Kidney epithelial cell (primary cell): ENCODE measurements around the gene LMAN2. TPM values are rescaled to one million over a fixed set of nuclear protein-coding genes. Genes with fewer than 3 reads are reported as not detected.

Source experiments
- DNase-seq: peaks from one replicate; pipeline ENCODE4 v3.0.0-alpha.2; 2010; ENCODE audit warnings: low read depth
- H3K27me3 ChIP-seq: 2 replicates; pipeline ENCODE4 v1.6.0; 2011; ENCODE audit warnings: low read length; ENCODE audit not compliant: control insufficient read depth, insufficient read depth
- H3K36me3 ChIP-seq: 2 replicates; pipeline ENCODE4 v1.5.1; 2011; ENCODE audit warnings: low read length; ENCODE audit not compliant: control insufficient read depth, insufficient read depth
- H3K4me3 ChIP-seq: 2 replicates; pipeline ENCODE4 v1.5.1; 2011; ENCODE audit warnings: low read depth, mild to moderate bottlenecking, control low read depth, low read length
- total RNA-seq: library from RNA; depleted of rRNA; stranded (reverse); fragments of >200 nt; gene quantifications from 2 replicates; pipeline ENCODE4 v1.2.3, GENCODE V29; 2015
- TF ChIP-seq, protein P1 (sequence below): IDR thresholded peaks from 2 replicates; pipeline ENCODE4 v1.5.1; 2011; ENCODE audit warnings: mild to moderate bottlenecking, moderate library complexity, low read length, control low read depth, inconsistent platforms; ENCODE audit not compliant: insufficient read depth, poor library complexity, severe bottlenecking

LMAN2 gene
- total RNA-seq, 1 donor from 2014 or later: 308 TPM

GRCh38 chr5:177388521-177389052, 37.1 kb upstream of the LMAN2 start:
- TF ChIP-seq, protein P1, sequence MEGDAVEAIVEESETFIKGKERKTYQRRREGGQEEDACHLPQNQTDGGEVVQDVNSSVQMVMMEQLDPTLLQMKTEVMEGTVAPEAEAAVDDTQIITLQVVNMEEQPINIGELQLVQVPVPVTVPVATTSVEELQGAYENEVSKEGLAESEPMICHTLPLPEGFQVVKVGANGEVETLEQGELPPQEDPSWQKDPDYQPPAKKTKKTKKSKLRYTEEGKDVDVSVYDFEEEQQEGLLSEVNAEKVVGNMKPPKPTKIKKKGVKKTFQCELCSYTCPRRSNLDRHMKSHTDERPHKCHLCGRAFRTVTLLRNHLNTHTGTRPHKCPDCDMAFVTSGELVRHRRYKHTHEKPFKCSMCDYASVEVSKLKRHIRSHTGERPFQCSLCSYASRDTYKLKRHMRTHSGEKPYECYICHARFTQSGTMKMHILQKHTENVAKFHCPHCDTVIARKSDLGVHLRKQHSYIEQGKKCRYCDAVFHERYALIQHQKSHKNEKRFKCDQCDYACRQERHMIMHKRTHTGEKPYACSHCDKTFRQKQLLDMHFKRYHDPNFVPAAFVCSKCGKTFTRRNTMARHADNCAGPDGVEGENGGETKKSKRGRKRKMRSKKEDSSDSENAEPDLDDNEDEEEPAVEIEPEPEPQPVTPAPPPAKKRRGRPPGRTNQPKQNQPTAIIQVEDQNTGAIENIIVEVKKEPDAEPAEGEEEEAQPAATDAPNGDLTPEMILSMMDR: no peak
- Histone ChIP-seq H3K36me3 (no peaks in the 10 kb centered on the region), H3K27me3 (peaks cover 16% of the 10 kb centered on the region), H3K4me3 (no peak overlapping the region)
- DNase-seq: no peak

DNA sequence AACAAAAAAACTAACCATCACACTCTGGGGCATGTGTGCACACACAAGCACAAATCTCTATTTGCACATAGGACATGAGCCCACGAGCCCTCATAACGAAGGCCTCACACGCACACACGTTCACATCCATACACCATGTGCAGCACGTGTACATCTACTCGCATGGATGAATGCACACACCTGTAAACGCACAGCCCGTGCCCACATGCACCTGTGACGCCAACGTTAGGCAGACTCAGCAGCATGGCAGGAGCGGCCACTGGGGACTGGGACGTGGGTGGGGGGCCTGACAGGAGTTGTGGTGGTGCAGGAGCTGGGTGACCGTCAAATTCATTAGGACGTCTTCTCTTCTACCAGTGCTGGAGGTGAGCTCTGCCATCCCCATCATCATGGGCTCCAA, 35.9 kb upstream of the LMAN2 start:
- H3K4me3 ChIP-seq: no peak overlapping the region

DNA sequence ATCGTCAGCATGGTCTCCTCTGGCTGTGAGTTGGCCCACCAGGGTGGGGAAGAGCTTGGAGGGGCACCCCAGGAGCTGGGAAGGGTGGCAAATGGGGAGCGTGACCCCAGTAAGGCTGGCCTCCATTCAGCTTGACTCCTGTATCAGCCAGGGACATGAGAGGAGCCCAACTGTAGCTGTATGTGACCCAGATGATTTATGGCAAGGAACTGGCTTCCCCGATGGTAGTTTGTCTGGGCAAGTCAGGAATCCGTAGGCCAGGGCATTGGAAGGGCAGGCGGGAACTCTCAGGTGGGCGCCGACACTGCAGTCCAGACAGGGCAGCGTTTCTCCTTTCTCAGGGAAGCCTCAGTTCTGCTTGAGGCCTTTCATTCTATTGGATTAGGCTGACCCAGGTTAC, 35.1 kb upstream of the LMAN2 start:
- TF ChIP-seq, protein P1: no peak

More for the DNA sequence above, 35.9 kb upstream of the LMAN2 start:
- Histone ChIP-seq H3K36me3 (no peaks in the 10 kb centered on the region), H3K27me3 (peaks cover 24% of the 10 kb centered on the region)
- TF ChIP-seq, protein P1: no peak
- no peak for DNase-seq

GRCh38 chr5:177385720-177386119, 34.3 kb upstream of the LMAN2 start:
- H3K36me3 ChIP-seq: no peaks in the 10 kb centered on the region
- no peak for DNase-seq
- H3K27me3 ChIP-seq: peaks cover 25% of the 10 kb centered on the region
- no peak overlapping the region for H3K4me3 ChIP-seq
- TF ChIP-seq, protein P1: no peak

More for the DNA sequence above, 35.1 kb upstream of the LMAN2 start:
- Histone ChIP-seq H3K27me3 (peaks cover 25% of the 10 kb centered on the region), H3K36me3 (no peaks in the 10 kb centered on the region), H3K4me3 (no peak overlapping the region)
- DNase-seq: no peak

- DNase-seq: no peak
- H3K36me3 ChIP-seq: no peaks in the 10 kb centered on the region
- no peak within 1 kb of the TSS for H3K4me3 ChIP-seq
- TF ChIP-seq, protein P1: no peak
- peaks cover 25% of the 10 kb centered on the region for H3K27me3 ChIP-seq
Observed at GRCh38 chr5:177384134-177384533, 32.7 kb upstream of the LMAN2 start, which contains the start of gene SLC34A1. Gene SLC34A1 (plus strand): TSS chr5:177384434. CDS start chr5:177385742, 1,308 bp downstream.

DNA sequence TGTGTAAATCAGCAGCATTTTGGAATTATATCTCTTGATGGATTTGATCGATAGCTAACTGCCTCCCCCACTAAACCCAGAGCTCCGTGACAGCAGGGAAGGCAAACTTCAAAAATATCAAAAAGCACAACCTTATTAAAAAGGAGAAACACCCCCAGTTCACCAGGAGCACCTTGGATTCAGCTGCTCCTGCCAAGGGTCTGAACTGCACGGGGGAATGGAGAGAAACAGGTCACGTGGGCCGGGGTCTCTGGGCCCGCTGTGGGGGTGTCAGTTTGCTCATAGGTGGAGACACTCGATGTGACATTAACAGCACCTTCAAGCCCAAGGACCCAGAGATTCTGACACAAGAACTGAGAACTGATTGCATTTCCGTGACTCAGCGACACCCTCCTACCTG, 31.7 kb upstream of the LMAN2 start:
- H3K4me3 ChIP-seq: no peak overlapping the region
- TF ChIP-seq, protein P1: no peak
- no peaks in the 10 kb centered on the region for H3K36me3 ChIP-seq

More for the DNA sequence above, 31.7 kb upstream of the LMAN2 start:
- peaks cover 24% of the 10 kb centered on the region for H3K27me3 ChIP-seq
- no peak for DNase-seq
